Middle frontal gyrus (tissue), 1 donor: ENCODE results near the gene ADGRE3.
"Not testable (repeated sequence)": the region's sequence is repeated elsewhere in the genome, so short reads cannot be mapped to it uniquely, and the experiment has no call there.

ENCODE experiments used
- DNase-seq: peaks from one replicate; pipeline ENCODE4 v3.0.0-alpha.2; 2015; ENCODE audit warnings: low spot score; ENCODE audit errors: extremely low spot score

The ADGRE3 gene

DNA sequence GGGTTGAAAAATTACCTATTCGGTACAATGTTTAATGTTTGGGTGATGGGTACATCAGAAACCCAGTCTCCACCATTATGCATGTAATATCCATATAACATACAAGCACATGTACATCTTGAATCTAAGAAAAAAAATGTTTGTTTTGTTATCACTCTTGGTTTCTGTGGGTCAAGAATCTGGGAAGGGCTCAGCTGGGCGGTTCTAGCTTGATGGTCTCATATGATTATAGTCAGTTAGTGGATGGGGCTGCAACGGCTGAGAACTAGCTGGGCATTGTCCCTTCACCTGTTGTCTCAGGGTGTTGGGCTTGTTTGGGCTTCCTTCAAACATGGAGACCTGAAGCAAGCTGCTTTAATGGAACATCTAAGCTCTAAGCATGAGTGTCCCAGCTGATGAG is 4.7 kb downstream of the ADGRE3 start:
- no peak for DNase-seq

DNA sequence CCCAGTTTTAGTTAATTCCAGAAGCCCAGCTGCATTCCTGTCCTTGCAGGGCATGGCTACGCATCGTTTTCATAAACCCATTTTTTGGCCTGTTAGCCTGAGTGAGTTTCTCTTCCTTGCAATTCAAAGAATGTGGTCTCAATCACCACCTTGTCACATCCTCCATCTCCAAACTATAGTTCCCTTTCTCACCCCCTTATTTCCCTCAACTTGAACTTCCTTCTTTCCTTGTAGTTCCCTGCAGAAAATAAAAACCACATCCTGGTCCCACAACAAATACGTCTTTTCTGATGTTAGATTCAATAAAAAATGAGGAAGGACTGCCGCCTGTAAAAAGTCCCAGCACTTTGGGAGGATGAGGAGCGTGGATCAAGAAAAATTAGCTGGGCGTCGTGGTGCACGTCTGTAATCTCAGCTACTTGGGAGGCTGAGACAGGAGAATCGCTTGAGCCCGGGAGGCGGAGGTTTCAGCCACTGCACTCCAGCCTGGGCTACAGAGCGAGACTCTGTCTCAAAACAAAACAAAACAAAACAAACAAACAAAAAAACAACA is 13.2 kb downstream of the ADGRE3 start:
- DNase-seq, result no peak

GRCh38 chr19:14659874-14660489 is 14.7 kb downstream of the ADGRE3 start:
- no peak for DNase-seq

DNA sequence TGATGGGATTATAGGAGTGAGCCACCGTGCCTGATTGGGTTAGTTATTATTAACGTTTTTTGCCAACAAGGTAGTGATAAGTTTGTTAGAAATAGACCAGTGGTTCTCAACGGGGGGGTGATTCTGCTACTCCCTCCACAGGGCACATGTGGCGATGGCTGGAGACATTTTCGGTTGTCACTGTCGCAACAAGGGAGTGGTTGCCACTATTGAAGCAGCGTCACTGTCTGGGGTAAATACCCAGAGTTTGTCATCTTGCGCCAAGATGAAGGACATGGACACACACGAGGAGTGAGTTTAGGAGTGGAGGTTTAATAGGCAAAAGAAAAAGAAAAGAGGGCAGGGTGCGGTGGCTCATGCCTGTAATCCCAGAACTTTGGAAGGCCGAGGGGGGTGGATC is 18.9 kb downstream of the ADGRE3 start:
- no peak for DNase-seq

GRCh38 chr19:14654786-14655560 is 19.7 kb downstream of the ADGRE3 start:
- no peak for DNase-seq

DNA sequence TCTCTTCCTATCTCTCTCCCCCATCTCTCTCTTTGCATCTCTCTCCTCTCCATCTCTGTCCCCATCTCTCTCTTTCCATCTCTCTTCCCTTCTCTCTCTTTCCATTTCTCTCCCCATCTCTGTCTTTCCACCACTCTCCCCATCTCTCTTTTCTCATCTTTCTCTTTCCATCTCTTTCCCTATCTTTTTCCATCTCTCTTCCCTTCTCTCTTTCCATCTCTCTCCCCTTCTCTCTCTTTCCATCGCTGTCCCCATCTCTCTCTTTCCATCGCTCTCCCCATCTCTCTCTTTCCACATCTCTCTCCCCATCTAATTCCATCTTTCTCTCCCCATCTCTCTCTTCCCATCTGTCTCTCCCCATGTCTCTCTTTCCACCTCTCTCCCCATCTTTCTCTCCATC is 24.5 kb downstream of the ADGRE3 start:
- no peak for DNase-seq

DNA sequence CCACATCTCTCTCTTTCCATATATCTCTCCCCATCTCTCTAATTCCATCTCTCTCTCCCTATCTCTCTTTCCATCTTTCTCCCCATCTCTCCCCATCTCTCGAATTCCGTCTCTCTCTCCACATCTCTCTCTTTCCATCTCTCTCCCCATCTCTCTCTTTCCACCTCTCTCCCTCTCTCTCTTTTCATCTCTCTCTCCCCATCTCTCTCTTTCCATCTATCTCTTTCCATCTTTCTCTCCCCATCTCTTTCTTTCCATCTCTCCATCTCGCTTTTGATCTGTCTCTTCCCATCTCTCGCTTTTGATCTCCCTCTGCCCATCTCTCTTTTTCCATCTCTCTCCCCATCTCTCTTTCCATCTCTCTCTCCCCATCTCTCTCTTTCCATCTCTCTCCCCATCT is 25.6 kb downstream of the ADGRE3 start:
- no peak for DNase-seq

- no peak for DNase-seq
Measured at GRCh38 chr19:14648506-14648905, 26.1 kb downstream of the ADGRE3 start.

- DNase-seq, result no peak
Measured at GRCh38 chr19:14639536-14640277, 34.9 kb downstream of the ADGRE3 start.

DNA sequence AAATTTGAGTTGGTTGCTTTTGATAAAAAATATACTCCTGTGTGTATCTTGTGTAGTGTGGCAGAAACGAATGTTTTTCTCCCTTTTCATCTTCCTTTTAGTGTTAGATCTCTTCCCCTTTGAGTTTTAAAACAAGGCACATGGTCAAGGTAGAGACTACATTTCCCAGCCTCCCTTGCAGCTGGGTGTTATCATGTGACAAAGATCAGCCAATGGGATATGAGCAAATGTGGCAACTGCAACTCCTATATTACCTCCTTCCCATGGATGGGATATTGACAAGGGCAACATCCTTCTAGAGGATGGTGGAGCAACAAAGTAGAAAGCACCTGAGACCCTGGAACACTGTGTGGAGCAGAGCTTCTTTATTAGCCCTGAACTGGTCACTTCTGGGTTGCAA is 42.4 kb downstream of the ADGRE3 start:
- no peak for DNase-seq

DNA sequence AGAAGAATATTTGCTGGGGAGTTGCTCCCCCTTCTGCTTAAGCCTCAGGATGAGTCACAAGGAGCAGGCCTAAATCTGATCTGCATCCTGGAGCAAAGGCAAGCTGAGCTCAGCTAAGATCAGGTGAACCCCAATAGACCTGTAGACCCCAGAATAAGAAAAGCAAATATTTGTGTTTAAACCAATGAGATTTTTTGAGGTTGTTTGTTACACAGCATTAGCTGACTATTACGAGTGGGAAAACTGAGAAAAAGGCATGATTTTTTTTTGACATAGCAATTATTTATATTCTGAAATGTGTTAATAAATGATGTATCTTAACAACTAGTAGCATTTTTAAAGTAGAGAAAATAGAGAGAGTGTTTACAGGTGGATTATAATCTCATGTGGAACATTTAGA is 45.1 kb downstream of the ADGRE3 start:
- DNase-seq, result no peak

GRCh38 chr19:14624491-14624890 is 50.2 kb downstream of the ADGRE3 start:
- DNase-seq, result not testable (repeated sequence)

- no peak for DNase-seq
Measured at GRCh38 chr19:14619404-14619803, 55.2 kb downstream of the ADGRE3 start.

GRCh38 chr19:14616407-14616806 is 58.2 kb downstream of the ADGRE3 start:
- DNase-seq, result no peak

GRCh38 chr19:14615623-14616022 is 59.0 kb downstream of the ADGRE3 start:
- DNase-seq, result no peak

DNA sequence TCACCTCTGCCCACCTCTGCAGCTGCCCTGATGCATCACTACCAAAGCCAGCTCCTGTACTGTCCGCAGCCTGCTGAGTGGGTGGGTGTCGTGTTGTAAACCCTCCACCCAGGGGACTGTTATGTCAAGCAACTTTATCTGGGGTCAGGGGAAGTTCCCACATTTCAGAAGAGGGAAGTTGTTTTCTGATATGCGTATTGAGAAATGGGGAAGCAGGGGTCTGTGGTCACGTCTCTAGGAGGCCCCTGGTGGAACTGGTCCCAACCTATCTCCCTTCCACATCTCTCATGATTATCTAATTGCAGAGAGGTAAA is 60.6 kb downstream of the ADGRE3 start:
- DNase-seq, result no peak

DNA sequence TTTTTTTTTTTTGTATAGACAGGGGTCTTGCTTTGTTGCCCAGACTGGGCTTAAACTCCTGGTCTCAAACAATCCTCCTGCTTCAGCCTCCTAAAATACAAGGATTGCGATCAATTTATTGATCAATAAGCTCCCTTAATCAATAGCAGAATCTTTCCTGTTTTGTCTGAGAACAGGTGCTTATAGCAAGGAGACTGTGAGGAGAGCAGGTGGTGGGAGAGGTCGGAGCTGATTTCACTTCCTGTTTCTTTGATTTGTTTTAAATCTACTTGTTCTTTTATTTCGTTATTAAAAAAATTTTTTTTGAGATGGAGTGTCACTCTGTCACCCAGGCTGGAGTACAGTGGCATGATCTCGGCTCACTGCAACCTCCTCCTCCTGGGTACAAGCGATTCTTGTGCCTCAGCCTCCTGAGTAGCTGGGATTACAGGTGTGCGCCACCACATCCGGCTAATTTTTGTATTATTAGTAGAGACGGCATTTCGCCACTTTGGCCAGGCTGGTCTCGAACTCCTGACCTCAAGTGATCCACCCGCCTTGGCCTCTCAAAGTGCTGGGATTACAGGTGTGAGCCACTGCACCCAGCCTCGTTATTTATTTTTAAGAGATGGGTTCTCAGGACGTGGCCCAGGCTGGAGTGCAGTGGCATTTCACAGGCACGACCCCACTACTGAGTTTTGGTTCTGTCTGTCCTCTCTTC is 61.1 kb downstream of the ADGRE3 start:
- not testable (repeated sequence) for DNase-seq

DNA sequence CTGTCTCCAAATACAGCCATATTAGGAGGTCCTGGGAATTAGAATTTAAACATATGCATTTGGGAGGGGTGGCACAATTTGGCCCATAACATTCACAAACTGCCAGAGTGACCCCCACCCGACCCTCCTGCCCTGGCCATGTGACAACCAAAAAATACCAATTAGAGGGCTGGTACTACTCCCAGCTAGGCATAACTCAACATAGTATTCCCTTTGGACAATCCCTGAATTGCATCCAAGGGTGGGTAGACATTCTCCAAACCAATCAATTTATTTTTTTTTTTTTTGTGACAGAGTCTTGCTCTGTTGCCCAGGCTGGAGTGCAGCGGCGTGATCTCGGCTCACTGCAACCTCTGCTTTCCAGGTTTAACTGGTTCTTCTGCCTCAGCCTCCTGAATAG is 62.0 kb downstream of the ADGRE3 start:
- DNase-seq, result no peak

DNA sequence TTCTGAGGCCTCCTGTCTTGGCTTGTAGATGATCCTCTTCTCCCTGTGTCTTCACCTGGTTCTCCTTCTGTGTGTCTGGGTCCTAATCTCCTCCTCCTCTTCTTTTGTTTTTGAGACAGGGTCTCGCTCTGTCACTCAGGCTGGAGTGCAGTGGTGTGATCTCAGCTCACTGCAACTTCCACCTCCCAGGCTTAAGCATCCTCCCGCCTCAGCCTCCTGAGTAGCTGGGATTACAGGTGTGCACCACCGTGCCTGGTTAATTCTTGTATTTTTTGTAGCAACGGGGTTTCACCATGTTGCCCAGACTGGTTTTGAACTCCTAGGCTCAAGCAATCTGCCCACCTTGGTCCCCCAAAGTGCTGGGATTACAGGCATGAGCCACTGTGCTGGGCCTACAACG is 62.4 kb downstream of the ADGRE3 start:
- DNase-seq, result not testable (repeated sequence)

- DNase-seq, result no peak
Measured at GRCh38 chr19:14611051-14611450, 63.6 kb downstream of the ADGRE3 start.

DNA sequence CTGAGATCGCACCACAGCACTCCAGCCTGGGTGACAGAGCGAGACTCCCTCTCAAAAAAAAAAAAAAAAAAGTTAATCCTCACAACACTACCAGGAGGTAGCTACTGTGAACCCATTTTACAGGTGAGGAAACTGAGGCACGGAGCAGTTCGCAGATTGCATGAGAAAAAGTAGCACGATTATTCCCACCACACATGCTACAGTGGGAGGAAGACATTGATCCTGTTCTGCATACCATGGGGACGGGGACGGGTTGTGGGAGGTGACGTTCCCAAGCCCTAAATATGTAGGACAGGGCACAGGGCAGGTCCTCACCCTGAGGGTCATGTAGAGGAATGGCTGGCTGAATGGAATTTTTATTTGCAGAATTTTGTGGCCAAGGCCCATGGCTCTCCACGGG is 68.0 kb downstream of the ADGRE3 start:
- no peak for DNase-seq

GRCh38 chr19:14603990-14604387 is 70.7 kb downstream of the ADGRE3 start:
- no peak for DNase-seq
